Esophagus squamous epithelium (tissue), 5 donors: ENCODE measurements around the gene TARS1. TPM values are rescaled to one million over a fixed set of nuclear protein-coding genes. Genes with fewer than 3 reads are reported as not detected.

Experiments used
- DNase-seq: peaks from one replicate; lab custom pipeline; 2025; lab: John Stamatoyannopoulos, UW
- H3K27ac ChIP-seq, 4 donors: fragments of 200-600 bp; sonication (generic); one replicate each; pipeline ENCODE4 v1.5.1; 2016 to 2019; ENCODE audit warnings: mild to moderate bottlenecking in 1 of 4
- H3K27me3 ChIP-seq, 4 donors: fragments of 200-600 bp; sonication (generic); 1 replicate in 3 of 4; 2 replicates in 1 of 4; pipeline versions ENCODE4 v1.5.1 to v1.6.0; 2017 to 2021; ENCODE audit warnings: antibody characterized with exemption in 1 of 4
- H3K36me3 ChIP-seq, 3 donors: fragments of 200-600 bp; sonication (generic); one replicate each; pipeline ENCODE4 v1.5.1; 2016 to 2019
- H3K4me1 ChIP-seq, 3 donors: fragments of 200-600 bp; sonication (generic); one replicate each; pipeline ENCODE4 v1.5.1; 2017 to 2019
- H3K4me3 ChIP-seq, 4 donors: fragments of 200-600 bp; sonication (generic); 1 replicate in 3 of 4; 2 replicates in 1 of 4; pipeline ENCODE4 v1.5.1; 2016 to 2019; ENCODE audit warnings: mild to moderate bottlenecking in 2 of 4, moderate library complexity in 1 of 4
- H3K9me3 ChIP-seq, 3 donors: fragments of 200-600 bp; sonication (generic); one replicate each; pipeline ENCODE4 v1.5.1; 2016 to 2019
- CTCF ChIP-seq, 6 experiments: fragments of 450-650 bp in 4 of 6; fragments of 200-600 bp in 2 of 6; sonication (generic) in 2 of 6; IDR thresholded peaks; one replicate each; pipeline ENCODE4 v1.5.1; 2016 to 2019; ENCODE audit warnings: antibody characterized with exemption in 6 of 6, mild to moderate bottlenecking in 4 of 6, moderate library complexity in 4 of 6
- POLR2A ChIP-seq, 4 donors: fragments of 450-650 bp; IDR thresholded peaks; one replicate each; pipeline ENCODE4 v1.6.1; 2017; ENCODE audit warnings: antibody characterized with exemption in 4 of 4, mild to moderate bottlenecking in 4 of 4, moderate library complexity in 3 of 4
- WGBS, 2 donors: methylation state at CpG; one replicate each; pipeline ENCODE4 v1.1.5; 2018; 5-methylcytosine and 5-hydroxymethylcytosine counted together
- intact Hi-C: fragments of 100-400 bp; cut with DNase I; formaldehyde crosslinking; loops from one replicate; pipeline ENCODE4 v1.15.0; 2022
- total RNA-seq, 4 donors: library from RNA; depleted of rRNA; stranded (reverse); fragments of >200 nt; gene quantifications; one replicate each; pipeline ENCODE4 v1.1.0, GENCODE V29; 2016
- donor health status: DM: yes; HTN: yes; CAD: no.

TARS1 gene
- total RNA-seq, 4 donors from 2014 or later: 66.6 to 192 (median 98.4) TPM

GRCh38 chr5:33457126-33457525, 16.4 kb downstream of the TARS1 start:
- no peaks in the 10 kb centered on the region for H3K27me3 ChIP-seq
- DNase-seq: no peak
- intact Hi-C loops: no loop called here
- peaks cover 4 to 99% (median 48%) of the 10 kb centered on the region in 3 donors for H3K36me3 ChIP-seq
- H3K4me3 ChIP-seq: no peak overlapping the region
- WGBS, 2 donors: 26 to 31% methylated on average over 2 of the region's 2 CpGs
- no peak overlapping the region for H3K27ac ChIP-seq
- TF ChIP-seq CTCF (IDR thresholded peaks at IDR 0.05): no peak
- TF ChIP-seq POLR2A (IDR thresholded peaks at IDR 0.05): no peak
- no peaks in the 10 kb centered on the region for H3K9me3 ChIP-seq
- peaks cover 0 to 35% (median 8%) of the 10 kb centered on the region in 3 donors for H3K4me1 ChIP-seq

GRCh38 chr5:33457817-33458216, 17.1 kb downstream of the TARS1 start:
- no peaks in the 10 kb centered on the region for H3K27me3 ChIP-seq
- intact Hi-C loops: no loop called here
- H3K4me1 ChIP-seq: peaks cover 0 to 41% (median 8%) of the 10 kb centered on the region in 3 donors
- TF ChIP-seq CTCF (IDR thresholded peaks at IDR 0.05): no peak
- TF ChIP-seq POLR2A (IDR thresholded peaks at IDR 0.05): no peak
- H3K9me3 ChIP-seq: no peaks in the 10 kb centered on the region
- no peak for DNase-seq
- peaks cover 4 to 100% (median 52%) of the 10 kb centered on the region in 3 donors for H3K36me3 ChIP-seq
- no peak overlapping the region for H3K4me3 ChIP-seq
- no peak overlapping the region for H3K27ac ChIP-seq
- WGBS, 2 donors: 0 to 56% methylated on average over 1 of the region's 1 CpG

- intact Hi-C loops: no loop called here
- H3K27me3 ChIP-seq: no peaks in the 10 kb centered on the region
- WGBS, 2 donors: 47 to 68% methylated on average over 1 to 2 of the region's 2 CpGs
- H3K36me3 ChIP-seq: peaks cover 16 to 100% (median 52%) of the 10 kb centered on the region in 3 donors
- no peak for DNase-seq
- peak overlapping the region in 1 of 4 donors; percentile 35 for H3K27ac ChIP-seq
- H3K4me3 ChIP-seq: no peak overlapping the region
- peaks cover 0 to 43% (median 8%) of the 10 kb centered on the region in 3 donors for H3K4me1 ChIP-seq
- H3K9me3 ChIP-seq: no peaks in the 10 kb centered on the region
- TF ChIP-seq POLR2A (IDR thresholded peaks at IDR 0.05): no peak
- TF ChIP-seq CTCF (IDR thresholded peaks at IDR 0.05): no peak
These were observed 19.4 kb downstream of the TARS1 start for GRCh38 chr5:33460210-33460609.

GRCh38 chr5:33462456-33462855, 21.7 kb downstream of the TARS1 start:
- peaks cover 22 to 100% (median 42%) of the 10 kb centered on the region in 3 donors for H3K36me3 ChIP-seq
- H3K27me3 ChIP-seq: no peaks in the 10 kb centered on the region
- H3K4me3 ChIP-seq: no peak overlapping the region
- no peaks in the 10 kb centered on the region for H3K9me3 ChIP-seq
- no peak for DNase-seq
- TF ChIP-seq POLR2A (IDR thresholded peaks at IDR 0.05): no peak
- TF ChIP-seq CTCF (IDR thresholded peaks at IDR 0.05): no peak
- no peak overlapping the region for H3K27ac ChIP-seq
- WGBS, 2 donors: 30 to 31% methylated on average over 3 of the region's 3 CpGs
- intact Hi-C loops: no loop called here
- H3K4me1 ChIP-seq: peaks cover 0 to 34% (median under 1%) of the 10 kb centered on the region in 3 donors

GRCh38 chr5:33465120-33465519, 24.4 kb downstream of the TARS1 start:
- H3K9me3 ChIP-seq: no peaks in the 10 kb centered on the region
- 94 to 95% methylated on average over 3 of the region's 3 CpGs for WGBS, 2 donors
- intact Hi-C loops: no loop called here
- H3K4me1 ChIP-seq: peaks cover 0 to 20% (median 0%) of the 10 kb centered on the region in 3 donors
- no peak for DNase-seq
- no peak overlapping the region for H3K4me3 ChIP-seq
- no peak overlapping the region for H3K27ac ChIP-seq
- H3K27me3 ChIP-seq: no peaks in the 10 kb centered on the region
- H3K36me3 ChIP-seq: peaks cover 25 to 100% (median 48%) of the 10 kb centered on the region in 3 donors
- TF ChIP-seq CTCF (IDR thresholded peaks at IDR 0.05) (no peak), POLR2A (IDR thresholded peaks at IDR 0.05) (no peak)
